Measurements from ENCODE around the gene RUBCNL.

Gene RUBCNL

DNA sequence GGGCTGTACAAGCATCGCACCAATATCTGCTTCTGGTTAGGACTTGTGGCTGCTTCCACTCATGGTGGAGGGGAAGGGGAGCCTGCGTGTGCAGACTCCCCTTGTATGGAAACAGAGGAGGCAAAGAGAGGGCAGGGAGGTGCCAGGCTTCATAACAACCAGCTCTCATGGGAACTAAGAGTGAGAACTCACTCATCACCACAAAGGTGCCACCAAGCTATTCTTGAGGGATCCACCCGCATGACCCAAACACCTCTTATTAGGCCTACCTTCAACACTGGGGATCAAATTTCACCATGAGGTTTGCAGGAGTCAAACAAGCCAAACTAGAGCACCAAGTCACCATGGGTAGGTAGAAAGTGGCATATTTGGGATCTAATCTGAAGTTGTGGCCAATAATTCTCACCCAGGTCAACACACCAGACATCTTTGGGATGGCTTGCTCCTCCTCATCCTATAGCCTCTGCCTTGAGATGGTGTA lies 46.4 kb downstream of the RUBCNL start:
- DNase-seq (ENCODE audit: low read depth), result no peak

GRCh38 chr13:46340011-46340410 lies 47.0 kb downstream of the RUBCNL start:
- DNase-seq (ENCODE audit: low read depth), result no peak

DNA sequence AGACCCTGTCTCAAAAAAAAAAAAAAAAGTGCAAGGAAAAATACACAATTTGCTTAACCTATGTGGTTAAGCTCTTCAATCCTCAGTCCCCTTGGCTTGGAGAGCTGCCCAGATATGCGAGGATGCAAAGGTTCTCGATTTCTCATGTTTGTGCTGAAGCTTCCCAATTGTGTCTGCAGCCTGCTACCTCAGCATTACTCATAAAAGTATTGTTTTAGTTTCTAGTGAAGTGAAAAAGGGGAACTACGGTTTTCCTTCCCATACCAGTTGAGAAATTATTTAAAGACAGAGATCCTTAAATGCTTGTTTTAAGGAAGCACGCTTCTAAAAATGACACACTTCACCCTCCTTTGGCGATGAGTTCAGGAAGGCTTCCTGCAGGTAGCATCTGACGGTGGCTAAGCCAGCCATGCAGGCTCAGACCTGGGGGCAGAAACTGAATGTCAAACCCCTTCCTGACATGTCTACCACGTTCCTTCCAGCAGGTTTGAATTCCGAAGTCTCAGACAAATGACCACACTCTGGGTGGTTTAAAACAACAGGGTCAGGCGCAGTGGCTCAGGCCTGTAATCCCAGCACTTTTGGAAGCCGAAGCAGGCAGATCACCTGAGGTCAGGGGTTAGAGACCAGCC lies 47.9 kb downstream of the RUBCNL start:
- DNase-seq (ENCODE audit: low read depth), result peak; percentile 44

DNA sequence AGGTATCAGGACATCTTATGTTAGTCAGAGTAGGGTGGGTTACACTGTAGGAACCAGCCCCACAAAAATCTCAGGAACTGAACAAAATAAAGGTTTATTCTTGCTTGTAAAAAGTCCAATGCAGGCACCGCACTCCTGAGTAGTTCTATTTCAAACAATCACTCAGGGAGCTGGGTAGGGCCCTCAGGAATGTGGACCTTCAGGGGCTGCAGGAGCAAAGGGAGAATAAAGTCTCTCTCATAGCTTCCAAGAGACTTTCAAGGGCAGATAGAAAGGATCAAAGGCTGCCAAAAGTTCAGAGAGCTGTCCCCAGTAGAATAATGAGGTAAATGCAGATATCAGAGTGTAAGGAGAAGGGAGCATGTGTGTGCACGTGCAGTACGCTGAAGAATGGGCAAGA lies 49.4 kb downstream of the RUBCNL start:
- DNase-seq (ENCODE audit: low read depth), result no peak

DNA sequence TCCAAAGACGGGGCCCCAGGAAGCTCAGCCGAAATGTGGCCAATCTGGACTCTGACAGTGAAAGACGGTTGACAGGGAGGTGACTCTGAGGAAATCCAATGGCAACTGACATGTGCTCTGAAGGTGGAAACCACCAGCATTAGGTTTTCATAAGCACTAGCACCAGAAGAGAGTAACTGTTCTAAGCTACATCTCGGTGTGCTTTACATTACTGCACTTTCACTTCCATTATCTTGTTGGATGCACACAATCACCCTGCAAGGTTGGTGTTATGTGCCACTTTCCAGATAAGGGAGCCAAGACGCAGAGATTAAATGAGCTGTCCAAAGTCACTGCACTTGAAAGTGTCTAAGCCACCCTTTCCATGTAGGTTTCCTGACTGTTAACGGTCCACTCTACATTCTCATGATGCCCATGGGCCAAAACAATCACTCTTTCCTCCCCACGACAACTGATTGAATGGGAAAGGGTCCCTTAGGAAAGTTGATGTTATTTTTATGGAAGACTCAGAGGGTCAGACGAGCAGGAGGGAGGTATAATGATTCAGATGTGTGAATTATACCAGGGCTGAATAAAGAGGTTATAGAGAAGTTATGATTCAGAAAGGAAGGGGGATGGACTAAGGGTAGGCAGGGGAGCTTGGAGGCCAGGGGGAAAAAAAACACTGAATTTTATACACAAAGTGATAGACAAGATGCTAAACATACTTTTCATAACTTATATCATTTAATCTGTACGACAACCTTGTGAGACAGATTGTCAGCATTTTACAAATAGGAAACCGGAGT lies 52.8 kb downstream of the RUBCNL start:
- DNase-seq (ENCODE audit: low read depth), result no peak

DNA sequence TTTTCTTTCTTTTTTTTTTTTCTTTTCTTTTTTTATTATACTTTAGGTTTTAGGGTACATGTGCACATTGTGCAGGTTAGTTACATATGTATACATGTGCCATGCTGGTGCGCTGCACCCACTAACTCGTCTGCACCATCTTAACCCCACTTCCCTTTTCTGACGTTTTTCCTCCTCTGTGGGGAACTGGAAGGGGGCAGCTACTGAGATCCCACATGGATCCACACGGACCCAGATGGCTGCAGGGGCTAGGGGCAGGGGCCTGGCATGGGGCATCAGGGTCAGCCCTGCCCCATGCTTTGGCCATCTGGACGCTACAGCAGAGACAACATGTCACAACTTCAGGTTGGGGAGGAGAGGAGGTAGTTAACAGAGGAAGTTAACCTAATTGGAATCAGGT lies 54.3 kb downstream of the RUBCNL start:
- DNase-seq (ENCODE audit: low read depth), result no peak

DNA sequence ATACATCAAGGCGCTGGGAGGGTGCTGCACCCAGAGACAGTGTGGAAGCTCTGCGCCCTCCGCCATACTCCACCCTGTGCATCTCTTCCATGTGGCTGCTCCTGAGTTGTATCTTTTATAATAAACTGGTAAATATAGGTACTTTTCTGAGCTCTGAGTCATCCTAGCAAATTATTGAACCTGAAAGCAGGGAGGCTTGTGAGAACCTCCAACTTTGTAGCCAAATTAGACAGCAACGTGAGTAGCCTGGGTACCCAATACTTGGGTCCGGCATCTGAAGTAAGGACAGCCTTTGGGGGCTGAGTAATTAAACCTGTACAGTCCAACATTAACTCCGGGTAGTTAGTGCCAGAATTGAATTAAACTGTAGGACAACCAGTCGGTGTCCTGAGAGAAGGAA lies 57.4 kb downstream of the RUBCNL start:
- DNase-seq (ENCODE audit: low read depth), result no peak

DNA sequence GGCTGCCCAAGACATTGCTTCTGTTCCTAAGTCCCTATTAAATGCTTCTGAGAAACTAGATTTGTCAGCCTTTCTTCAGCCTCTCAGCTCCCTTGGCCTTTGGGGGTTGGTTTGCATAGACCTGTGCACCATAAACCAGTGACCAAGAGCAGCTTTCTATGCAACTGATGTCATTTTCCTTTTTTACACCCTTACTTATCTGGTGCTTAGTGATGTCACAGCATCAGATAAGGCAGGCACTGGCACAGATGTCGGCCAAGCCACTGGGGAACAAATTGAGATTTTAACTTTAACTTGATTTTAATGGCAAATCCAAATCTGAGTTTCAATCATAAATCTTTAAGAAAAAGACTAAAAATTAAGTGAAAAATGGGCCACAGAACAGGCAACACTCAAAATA lies 59.8 kb downstream of the RUBCNL start:
- DNase-seq (ENCODE audit: low read depth), result no peak

DNA sequence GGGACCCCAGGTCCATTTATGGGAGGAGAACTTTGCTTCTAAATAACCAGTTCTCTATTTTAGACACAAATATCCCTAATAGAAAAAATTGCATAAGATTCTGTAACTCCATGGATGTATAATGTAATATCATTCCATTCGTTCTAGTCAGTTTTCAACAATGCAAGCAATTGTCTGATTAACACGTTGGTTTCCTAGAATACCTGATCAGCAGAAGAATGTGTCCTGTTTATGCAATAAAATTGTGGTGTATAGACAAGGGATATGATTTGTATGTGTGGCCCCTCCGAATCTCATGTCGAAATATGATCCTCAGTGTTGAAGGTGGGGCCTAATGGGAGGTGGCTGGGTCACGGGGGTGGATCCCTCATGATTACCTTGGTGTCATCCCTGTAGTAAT lies 62.1 kb downstream of the RUBCNL start:
- DNase-seq (ENCODE audit: low read depth), result no peak

GRCh38 chr13:46321494-46322225 lies 65.4 kb downstream of the RUBCNL start:
- DNase-seq (ENCODE audit: low read depth), result peak; percentile 43

GRCh38 chr13:46320821-46321220 lies 66.2 kb downstream of the RUBCNL start:
- no peak for DNase-seq (ENCODE audit: low read depth)

DNA sequence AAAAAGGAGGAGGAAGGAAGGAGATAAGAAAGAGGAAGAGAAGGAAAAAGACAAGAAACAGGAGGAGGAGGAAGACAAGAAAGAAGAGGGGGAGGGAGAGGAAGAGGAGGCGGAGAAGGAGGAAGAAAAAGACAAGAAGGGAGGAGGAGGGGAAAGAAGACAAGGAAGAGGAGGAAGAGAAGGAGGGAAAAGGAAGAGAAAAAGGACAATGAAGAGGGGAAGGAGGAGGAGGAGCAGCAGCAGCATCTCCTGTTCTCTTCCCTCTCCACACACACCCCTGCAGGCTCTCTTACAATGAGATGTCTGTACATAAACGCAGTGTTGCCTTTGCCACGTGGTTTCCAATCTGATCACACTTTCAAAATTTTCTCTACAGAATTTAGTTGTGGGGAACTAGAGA lies 66.6 kb downstream of the RUBCNL start:
- DNase-seq (ENCODE audit: low read depth), result no peak

DNA sequence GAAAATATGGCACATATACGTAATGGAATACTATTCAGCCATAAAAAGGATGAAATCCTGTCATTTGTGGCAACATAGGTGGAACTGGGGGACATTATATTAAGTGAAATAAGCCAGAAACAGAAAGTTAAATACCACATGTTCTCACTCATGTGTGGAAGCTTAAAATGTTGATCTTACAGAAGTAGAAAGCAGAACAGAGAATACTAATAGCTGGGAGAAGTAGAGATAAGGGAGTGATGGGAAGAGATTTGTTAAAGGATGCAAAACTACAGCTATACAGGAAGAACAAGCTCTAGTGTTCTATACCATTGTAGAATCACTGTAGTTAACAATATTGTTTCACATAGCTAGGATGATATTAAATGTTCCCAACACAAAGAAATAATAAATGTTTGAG lies 68.1 kb downstream of the RUBCNL start:
- DNase-seq (ENCODE audit: low read depth), result no peak

GRCh38 chr13:46317120-46317519 lies 69.9 kb downstream of the RUBCNL start:
- no peak for DNase-seq (ENCODE audit: low read depth)

GRCh38 chr13:46315491-46316075 lies 71.5 kb downstream of the RUBCNL start:
- no peak for DNase-seq (ENCODE audit: low read depth)

DNA sequence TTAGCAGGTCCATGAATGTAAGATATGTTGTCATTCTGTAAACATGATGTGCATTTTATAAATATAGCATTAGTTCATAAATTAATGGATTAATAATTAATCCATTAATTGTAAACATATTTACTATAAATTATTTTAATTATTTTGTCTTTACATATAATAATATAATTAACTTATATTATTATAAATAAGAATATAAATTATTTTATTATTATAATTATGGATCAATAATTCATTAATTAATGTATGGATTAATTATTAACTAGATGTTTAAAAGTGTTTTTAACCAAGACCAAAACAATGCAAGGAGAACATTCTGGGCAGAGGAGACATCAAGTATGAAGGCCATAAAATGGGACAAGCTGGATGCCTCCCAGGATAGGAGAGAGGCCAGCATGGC lies 72.0 kb downstream of the RUBCNL start:
- DNase-seq (ENCODE audit: low read depth), result no peak

GRCh38 chr13:46314587-46314986 lies 72.5 kb downstream of the RUBCNL start:
- DNase-seq (ENCODE audit: low read depth), result no peak

DNA sequence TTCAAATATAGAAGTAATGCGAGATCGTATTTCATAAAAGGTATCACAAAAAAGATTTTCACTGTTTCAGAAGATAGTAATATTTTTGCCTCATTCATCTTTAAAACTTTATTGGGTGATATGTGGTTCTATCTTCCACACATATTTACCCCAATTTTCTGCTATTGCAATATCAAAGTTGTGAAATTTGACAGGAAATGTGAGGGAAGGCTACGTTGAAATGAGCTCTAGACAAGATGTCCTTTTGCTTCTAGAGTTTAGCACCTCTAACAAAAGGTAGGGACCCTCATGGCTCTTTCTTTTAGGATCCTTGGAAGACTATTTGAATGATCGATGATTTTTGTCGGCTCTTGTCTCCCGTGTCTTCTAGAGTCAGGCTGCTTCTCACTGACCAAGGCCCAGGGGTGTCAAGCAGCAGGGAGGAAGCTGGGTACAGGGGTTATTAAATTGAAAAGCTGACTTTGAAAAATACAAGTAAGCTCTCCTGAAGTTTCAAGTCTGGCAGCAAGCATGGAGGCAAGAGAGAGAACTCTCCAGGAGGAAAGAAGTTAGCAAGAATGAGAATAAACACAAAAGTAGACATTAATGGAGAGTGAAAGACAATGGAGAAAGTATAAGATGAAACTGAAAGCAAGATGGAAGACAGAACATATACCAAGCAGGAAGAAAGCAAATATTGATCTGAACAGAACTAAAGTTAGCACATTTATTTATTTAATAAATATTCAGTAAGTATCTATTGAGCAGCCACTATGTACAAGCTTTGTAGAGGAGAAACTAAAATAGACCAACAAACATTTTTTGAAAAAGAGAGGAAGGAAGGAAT lies 73.4 kb downstream of the RUBCNL start:
- no peak for DNase-seq (ENCODE audit: low read depth)

GRCh38 chr13:46313024-46313423 lies 74.0 kb downstream of the RUBCNL start:
- DNase-seq (ENCODE audit: low read depth), result no peak

- no peak for DNase-seq (ENCODE audit: low read depth)
Measured at GRCh38 chr13:46311217-46311616, 75.8 kb downstream of the RUBCNL start.

DNA sequence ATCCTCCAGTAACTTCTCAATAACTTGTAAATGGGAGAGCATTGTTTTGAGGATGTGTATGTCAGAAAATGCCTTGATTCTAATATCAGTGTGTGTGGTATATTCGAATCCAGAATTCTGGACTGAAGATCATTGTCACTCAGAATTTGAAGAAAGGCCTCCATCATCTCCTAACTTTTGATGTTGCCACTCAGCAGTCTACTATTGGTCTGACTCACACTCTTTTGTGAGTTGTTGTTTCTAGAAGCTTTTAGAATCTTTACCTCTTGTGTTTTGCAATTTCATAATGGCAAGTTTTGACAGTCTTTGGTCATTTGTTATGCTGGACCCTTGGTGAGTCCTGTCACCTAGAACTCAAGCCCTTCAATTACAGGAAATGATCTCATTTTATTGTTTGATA lies 77.0 kb downstream of the RUBCNL start:
- no peak for DNase-seq (ENCODE audit: low read depth)

- DNase-seq (ENCODE audit: low read depth), result no peak
Measured at GRCh38 chr13:46307554-46307953, 79.5 kb downstream of the RUBCNL start.

Measured in stromal cell of bone marrow (primary cell).